Measurements from ENCODE around the gene SLC46A1.

DNA sequence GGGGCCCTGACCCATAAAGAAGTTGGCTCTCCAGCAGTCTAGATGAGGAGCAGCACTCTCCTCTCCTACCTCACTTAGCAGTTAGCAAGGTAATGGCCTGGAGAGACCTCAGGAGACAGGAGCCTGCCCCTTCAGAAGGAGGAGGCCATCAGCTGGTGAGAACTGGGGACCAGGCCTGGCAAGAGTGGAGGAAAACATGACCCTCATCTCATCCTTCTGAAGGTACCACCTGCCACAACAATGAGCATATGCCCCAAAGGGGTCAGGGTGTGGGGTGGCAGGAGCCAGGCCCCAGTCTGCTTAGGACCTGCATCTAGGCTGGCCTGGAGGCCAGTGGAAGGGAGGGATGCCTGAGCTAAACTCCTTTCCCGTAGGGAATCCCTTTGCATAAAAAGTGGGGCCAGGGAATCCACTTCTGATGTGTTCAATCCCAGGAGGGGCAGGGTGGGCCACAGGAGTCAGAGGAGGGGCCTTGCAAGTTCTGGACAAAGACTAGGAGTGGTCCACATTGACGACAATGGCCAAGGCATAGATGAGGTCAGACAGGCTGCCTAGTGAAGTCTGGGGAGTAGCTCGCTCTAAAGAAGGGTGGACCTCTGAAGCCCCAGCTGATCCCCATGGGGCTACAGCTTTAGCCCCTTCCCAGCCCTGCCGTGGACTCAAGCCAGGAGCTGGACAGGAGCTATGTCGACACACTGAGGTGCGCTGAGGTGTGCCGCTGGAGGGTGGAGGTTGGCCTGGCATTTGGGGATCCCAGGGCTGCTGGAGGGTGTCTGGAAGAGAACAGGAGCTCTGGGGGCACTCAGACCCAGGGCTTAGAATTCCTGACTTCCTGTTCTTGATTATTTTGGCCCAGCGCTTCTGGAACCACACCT is 42.0 kb downstream of the SLC46A1 start:
- no peak for TF ChIP-seq BRCA1 (CRISPR knock-in tag; IDR thresholded peaks at IDR 0.05)
- no peak for TF ChIP-seq ZBTB38 (CRISPR knock-in tag; IDR thresholded peaks at IDR 0.05)
- TF ChIP-seq, protein P1, sequence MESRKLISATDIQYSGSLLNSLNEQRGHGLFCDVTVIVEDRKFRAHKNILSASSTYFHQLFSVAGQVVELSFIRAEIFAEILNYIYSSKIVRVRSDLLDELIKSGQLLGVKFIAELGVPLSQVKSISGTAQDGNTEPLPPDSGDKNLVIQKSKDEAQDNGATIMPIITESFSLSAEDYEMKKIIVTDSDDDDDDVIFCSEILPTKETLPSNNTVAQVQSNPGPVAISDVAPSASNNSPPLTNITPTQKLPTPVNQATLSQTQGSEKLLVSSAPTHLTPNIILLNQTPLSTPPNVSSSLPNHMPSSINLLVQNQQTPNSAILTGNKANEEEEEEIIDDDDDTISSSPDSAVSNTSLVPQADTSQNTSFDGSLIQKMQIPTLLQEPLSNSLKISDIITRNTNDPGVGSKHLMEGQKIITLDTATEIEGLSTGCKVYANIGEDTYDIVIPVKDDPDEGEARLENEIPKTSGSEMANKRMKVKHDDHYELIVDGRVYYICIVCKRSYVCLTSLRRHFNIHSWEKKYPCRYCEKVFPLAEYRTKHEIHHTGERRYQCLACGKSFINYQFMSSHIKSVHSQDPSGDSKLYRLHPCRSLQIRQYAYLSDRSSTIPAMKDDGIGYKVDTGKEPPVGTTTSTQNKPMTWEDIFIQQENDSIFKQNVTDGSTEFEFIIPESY (CRISPR knock-in tag; IDR thresholded peaks at IDR 0.05) = no peak
